WTC11 (cell line): ENCODE data around the gene AVL9. TPM values are rescaled to one million over a fixed set of nuclear protein-coding genes. Genes with fewer than 3 reads are reported as not detected.
A peak's percentile ranks its signal among the peaks of the same experiment; 100 is the strongest.

Experiments used
- ATAC-seq: fragments of 200-7000 bp; cut with Tn5 transposase; 2 replicates; pipeline ENCODE4 v1.10.0; 2021; ENCODE audit warnings: mild to moderate bottlenecking, moderate library complexity
- CTCF ChIA-PET: fragments of 300-600 bp; sonication (Branson Sonifier 250); formaldehyde crosslinking; loops from one replicate; lab custom pipeline; 2021; ENCODE audit warnings: antibody characterized with exemption; lab: Charles Lee
- POLR2A ChIA-PET: fragments of 350-600 bp; sonication (Branson Sonifier 250); formaldehyde crosslinking; loops from one replicate; lab custom pipeline; 2021; ENCODE audit warnings: antibody characterized with exemption; lab: Charles Lee
- DNase-seq: peaks from one replicate; pipeline ENCODE4 v3.0.0; 2021; ENCODE audit warnings: low spot score
- H3K27ac Mint-ChIP-seq: 2 replicates; pipeline ENCODE4 v1.8.0; 2021; ENCODE audit warnings: mixed read lengths
- H3K27me3 Mint-ChIP-seq: 2 replicates; pipeline ENCODE4 v1.8.0; 2021; ENCODE audit warnings: low read depth, mild to moderate bottlenecking, moderate library complexity, mixed read lengths
- H3K36me3 Mint-ChIP-seq: 2 replicates; pipeline ENCODE4 v1.8.0; 2021; ENCODE audit warnings: mixed read lengths
- H3K4me1 Mint-ChIP-seq: 2 replicates; pipeline ENCODE4 v1.8.0; 2022; ENCODE audit warnings: mixed read lengths
- H3K4me3 Mint-ChIP-seq: 2 replicates; pipeline ENCODE4 v1.8.0; 2021; ENCODE audit warnings: mild to moderate bottlenecking, moderate library complexity, mixed read lengths
- H3K9me3 Mint-ChIP-seq: 2 replicates; pipeline ENCODE4 v1.8.0; 2021; ENCODE audit warnings: mixed read lengths
- ARID4B ChIP-seq: sonication (generic); formaldehyde crosslinking; IDR thresholded peaks from 2 replicates; pipeline ENCODE4 v1.8.0; 2023; ENCODE audit warnings: missing genetic modification reagents, mild to moderate bottlenecking, borderline replicate concordance
- E2F4 ChIP-seq: sonication (generic); formaldehyde crosslinking; IDR thresholded peaks from 2 replicates; pipeline ENCODE4 v1.8.1; 2022; ENCODE audit warnings: low read depth, mild to moderate bottlenecking, moderate library complexity, missing genetic modification reagents, borderline replicate concordance
- FOXP4 ChIP-seq: sonication (generic); formaldehyde crosslinking; IDR thresholded peaks from 2 replicates; pipeline ENCODE4 v1.8.0; 2022; ENCODE audit warnings: mild to moderate bottlenecking, missing genetic modification reagents
- GABPB1 ChIP-seq: sonication (generic); formaldehyde crosslinking; IDR thresholded peaks from 2 replicates; pipeline ENCODE4 v1.8.1; 2023; ENCODE audit warnings: mild to moderate bottlenecking, missing genetic modification reagents
- JAZF1 ChIP-seq: fragments of 250-450 bp; sonication (Bioruptor Pico); IDR thresholded peaks from 2 replicates; pipeline ENCODE4 v1.9.0; 2021; ENCODE audit warnings: moderate library complexity, mild to moderate bottlenecking, inconsistent platforms
- JUN ChIP-seq: sonication (generic); formaldehyde crosslinking; IDR thresholded peaks from 2 replicates; pipeline ENCODE4 v1.8.0; 2023; ENCODE audit warnings: mild to moderate bottlenecking, missing genetic modification reagents
- NFATC4 ChIP-seq: fragments of 250-450 bp; sonication (Bioruptor Pico); IDR thresholded peaks from 2 replicates; pipeline ENCODE4 v1.9.0; 2021; ENCODE audit warnings: mild to moderate bottlenecking
- PREB ChIP-seq: sonication (generic); formaldehyde crosslinking; IDR thresholded peaks from 2 replicates; pipeline ENCODE4 v1.8.1; 2022; ENCODE audit warnings: mild to moderate bottlenecking, missing genetic modification reagents, moderate library complexity, borderline replicate concordance
- SMAD4 ChIP-seq: sonication (generic); formaldehyde crosslinking; IDR thresholded peaks from 2 replicates; pipeline ENCODE4 v1.8.0; 2022; ENCODE audit warnings: mild to moderate bottlenecking, missing genetic modification reagents
- TEAD1 ChIP-seq: sonication (generic); formaldehyde crosslinking; IDR thresholded peaks from 2 replicates; pipeline ENCODE4 v1.8.0; 2022; ENCODE audit warnings: mild to moderate bottlenecking, missing genetic modification reagents
- ZNF219 ChIP-seq: sonication (generic); formaldehyde crosslinking; IDR thresholded peaks from 2 replicates; pipeline ENCODE4 v1.8.0; 2023; ENCODE audit warnings: missing genetic modification reagents, mild to moderate bottlenecking, borderline replicate concordance
- total RNA-seq: library from RNA; stranded (reverse); gene quantifications from 3 replicates; pipeline ENCODE4 v1.2.3, GENCODE V29; 2021
- TF ChIP-seq, protein P1 (sequence below): sonication (generic); formaldehyde crosslinking; IDR thresholded peaks from 2 replicates; pipeline ENCODE4 v1.8.1; 2022; ENCODE audit warnings: mild to moderate bottlenecking, moderate library complexity, missing genetic modification reagents
- TF ChIP-seq, protein P2 (sequence below): fragments of 250-450 bp; sonication (Bioruptor Pico); IDR thresholded peaks from 2 replicates; pipeline ENCODE4 v1.9.0; 2021; ENCODE audit warnings: mild to moderate bottlenecking
- TF ChIP-seq, protein P3 (sequence below): sonication (generic); formaldehyde crosslinking; IDR thresholded peaks from 2 replicates; pipeline ENCODE4 v1.8.1; 2023; ENCODE audit warnings: mild to moderate bottlenecking, moderate library complexity, missing genetic modification reagents

AVL9 gene
- total RNA-seq, 1 experiment from 2014 or later, result 55.6 TPM

DNA sequence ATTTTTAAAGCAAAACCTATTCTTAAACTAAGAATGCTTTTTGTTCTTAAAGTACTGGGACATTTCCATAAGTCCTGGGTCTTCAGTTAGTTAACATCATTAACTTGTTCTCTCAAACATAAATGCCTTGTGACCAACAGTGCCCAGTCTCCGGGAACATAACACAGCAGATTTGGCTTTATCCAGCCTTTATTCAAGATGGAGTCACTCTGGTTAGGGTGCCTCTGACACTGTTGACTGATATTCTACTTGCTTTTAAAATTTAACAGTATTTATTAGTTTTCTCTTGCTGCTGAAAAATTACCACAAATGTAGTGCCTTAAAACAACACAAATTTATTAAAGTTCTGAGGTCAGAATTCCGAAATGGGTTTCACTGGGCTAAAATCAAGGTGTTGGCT is 44.1 kb downstream of the AVL9 start (continued):
- TF ChIP-seq, protein P1, sequence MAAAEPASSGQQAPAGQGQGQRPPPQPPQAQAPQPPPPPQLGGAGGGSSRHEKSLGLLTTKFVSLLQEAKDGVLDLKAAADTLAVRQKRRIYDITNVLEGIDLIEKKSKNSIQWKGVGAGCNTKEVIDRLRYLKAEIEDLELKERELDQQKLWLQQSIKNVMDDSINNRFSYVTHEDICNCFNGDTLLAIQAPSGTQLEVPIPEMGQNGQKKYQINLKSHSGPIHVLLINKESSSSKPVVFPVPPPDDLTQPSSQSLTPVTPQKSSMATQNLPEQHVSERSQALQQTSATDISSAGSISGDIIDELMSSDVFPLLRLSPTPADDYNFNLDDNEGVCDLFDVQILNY (CRISPR knock-in tag), result no peak
- TF ChIP-seq ZNF219 (CRISPR knock-in tag), result no peak
- TF ChIP-seq, protein P2, sequence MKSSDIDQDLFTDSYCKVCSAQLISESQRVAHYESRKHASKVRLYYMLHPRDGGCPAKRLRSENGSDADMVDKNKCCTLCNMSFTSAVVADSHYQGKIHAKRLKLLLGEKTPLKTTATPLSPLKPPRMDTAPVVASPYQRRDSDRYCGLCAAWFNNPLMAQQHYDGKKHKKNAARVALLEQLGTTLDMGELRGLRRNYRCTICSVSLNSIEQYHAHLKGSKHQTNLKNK (CRISPR knock-in tag), result no peak
- TF ChIP-seq ARID4B, result no peak

GRCh38 chr7:32539919-32540531 is 44.7 kb downstream of the AVL9 start:
- no peak overlapping the region for H3K4me3 Mint-ChIP-seq
- no peaks in the 10 kb centered on the region for H3K9me3 Mint-ChIP-seq
- H3K27me3 Mint-ChIP-seq, result no peaks in the 10 kb centered on the region
- POLR2A ChIA-PET, result no interaction called here
- H3K27ac Mint-ChIP-seq, result no peak overlapping the region
- peaks cover 21% of the 10 kb centered on the region for H3K4me1 Mint-ChIP-seq
- DNase-seq, result no peak
- ATAC-seq, result no peak
- peaks cover 17% of the 10 kb centered on the region for H3K36me3 Mint-ChIP-seq
- CTCF ChIA-PET, result no interaction called here
- TF ChIP-seq SMAD4 (no peak), JAZF1 (no peak), ZNF219 (CRISPR knock-in tag) (no peak), E2F4 (CRISPR knock-in tag) (no peak), JUN (CRISPR knock-in tag) (no peak), TEAD1 (CRISPR knock-in tag) (no peak), GABPB1 (no peak), FOXP4 (CRISPR knock-in tag) (no peak)
- TF ChIP-seq, protein P3, sequence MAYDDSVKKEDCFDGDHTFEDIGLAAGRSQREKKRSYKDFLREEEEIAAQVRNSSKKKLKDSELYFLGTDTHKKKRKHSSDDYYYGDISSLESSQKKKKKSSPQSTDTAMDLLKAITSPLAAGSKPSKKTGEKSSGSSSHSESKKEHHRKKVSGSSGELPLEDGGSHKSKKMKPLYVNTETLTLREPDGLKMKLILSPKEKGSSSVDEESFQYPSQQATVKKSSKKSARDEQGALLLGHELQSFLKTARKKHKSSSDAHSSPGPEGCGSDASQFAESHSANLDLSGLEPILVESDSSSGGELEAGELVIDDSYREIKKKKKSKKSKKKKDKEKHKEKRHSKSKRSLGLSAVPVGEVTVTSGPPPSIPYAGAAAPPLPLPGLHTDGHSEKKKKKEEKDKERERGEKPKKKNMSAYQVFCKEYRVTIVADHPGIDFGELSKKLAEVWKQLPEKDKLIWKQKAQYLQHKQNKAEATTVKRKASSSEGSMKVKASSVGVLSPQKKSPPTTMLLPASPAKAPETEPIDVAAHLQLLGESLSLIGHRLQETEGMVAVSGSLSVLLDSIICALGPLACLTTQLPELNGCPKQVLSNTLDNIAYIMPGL (CRISPR knock-in tag), result no peak
- TF ChIP-seq, all 79 proteins: peak for 0

DNA sequence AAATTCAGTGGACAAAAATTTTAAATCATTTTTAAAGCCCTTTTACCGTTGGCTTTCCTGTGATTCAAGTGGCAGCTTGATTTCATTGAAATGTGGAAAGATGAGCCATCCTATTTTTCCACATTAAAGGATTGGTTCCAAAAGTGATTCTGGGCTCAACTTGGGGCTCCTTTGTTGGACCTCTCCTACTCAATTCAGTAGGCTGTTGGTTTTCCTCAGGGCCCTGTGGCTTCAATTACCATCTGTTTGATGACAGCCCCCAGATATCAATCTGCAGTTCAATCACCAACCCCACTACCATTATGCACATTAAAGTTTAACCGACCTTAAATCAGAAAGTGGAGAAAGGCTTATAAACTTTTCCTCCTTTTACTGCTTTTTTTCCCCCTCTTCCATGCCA is 47.3 kb downstream of the AVL9 start:
- ChIA-PET CTCF (no interaction called here), POLR2A (no interaction called here)
- H3K36me3 Mint-ChIP-seq, result peaks cover 23% of the 10 kb centered on the region
- H3K27me3 Mint-ChIP-seq, result no peaks in the 10 kb centered on the region
- H3K27ac Mint-ChIP-seq, result peak overlapping the region; percentile 57; the same call in 1 of the 2 replicates
- H3K4me1 Mint-ChIP-seq, result peaks cover 7% of the 10 kb centered on the region; the same call in 1 of the 2 replicates
- no peaks in the 10 kb centered on the region for H3K9me3 Mint-ChIP-seq
- DNase-seq (no peak), ATAC-seq (no peak)
- H3K4me3 Mint-ChIP-seq, result no peak overlapping the region
- TF ChIP-seq FOXP4 (CRISPR knock-in tag), result no peak
- TF ChIP-seq PREB (CRISPR knock-in tag), result no peak
- TF ChIP-seq NFATC4 (CRISPR knock-in tag), result no peak
